Anterior cingulate cortex (tissue), 58 donors: ENCODE data around the gene ADH7.
"Not testable (repeated sequence)": the region's sequence is repeated elsewhere in the genome, so short reads cannot be mapped to it uniquely, and the experiment has no call there.

Experiments
- DNase-seq, 58 donors: peaks; one replicate each; lab custom pipeline; 2025; lab: John Stamatoyannopoulos, UW

The ADH7 gene

GRCh38 chr4:99417125-99417524 is 18.0 kb downstream of the ADH7 start:
- DNase-seq: no peak

GRCh38 chr4:99415762-99416161 is 19.4 kb downstream of the ADH7 start:
- DNase-seq: not testable (repeated sequence)

GRCh38 chr4:99414902-99415301 is 20.2 kb downstream of the ADH7 start:
- not testable (repeated sequence) for DNase-seq

- no peak for DNase-seq
Observed at GRCh38 chr4:99414401-99414800, 20.7 kb downstream of the ADH7 start.

- DNase-seq: no peak
Observed at GRCh38 chr4:99413140-99413539, 22.0 kb downstream of the ADH7 start.

- no peak for DNase-seq
Observed at GRCh38 chr4:99411041-99411440, 24.1 kb downstream of the ADH7 start.

GRCh38 chr4:99410075-99410474 is 25.1 kb downstream of the ADH7 start:
- no peak for DNase-seq

GRCh38 chr4:99408346-99408745 is 26.8 kb downstream of the ADH7 start:
- DNase-seq: no peak

- DNase-seq: peak in 52 of 58 donors; percentile 1 to 73 (median 25)
Observed at GRCh38 chr4:99405433-99406115, 29.6 kb downstream of the ADH7 start.

GRCh38 chr4:99404595-99405287 is 30.4 kb downstream of the ADH7 start:
- DNase-seq: no peak

GRCh38 chr4:99403380-99404184 is 31.6 kb downstream of the ADH7 start:
- no peak for DNase-seq

- DNase-seq: no peak
Observed at GRCh38 chr4:99402765-99403164, 32.4 kb downstream of the ADH7 start.

GRCh38 chr4:99400831-99401230 is 34.3 kb downstream of the ADH7 start:
- no peak for DNase-seq

- no peak for DNase-seq
Observed at GRCh38 chr4:99399017-99399416, 36.1 kb downstream of the ADH7 start.

- no peak for DNase-seq
Observed at GRCh38 chr4:99395595-99396364, 39.4 kb downstream of the ADH7 start.

- DNase-seq: no peak
Observed at GRCh38 chr4:99394896-99395295, 40.2 kb downstream of the ADH7 start.

GRCh38 chr4:99390055-99390454 is 45.1 kb downstream of the ADH7 start:
- DNase-seq: no peak

GRCh38 chr4:99389606-99390005 is 45.5 kb downstream of the ADH7 start:
- DNase-seq: no peak

- DNase-seq: no peak
Observed at GRCh38 chr4:99383833-99384392, 51.2 kb downstream of the ADH7 start.

GRCh38 chr4:99383399-99383798 is 51.7 kb downstream of the ADH7 start:
- no peak for DNase-seq
